Breast epithelium (tissue), 3 donors: ENCODE measurements around the gene ANKRD23.

Source experiments
- CTCF ChIP-seq, 3 donors: fragments of 450-650 bp; IDR thresholded peaks; one replicate each; pipeline ENCODE4 v1.5.1; 2016 to 2017; ENCODE audit warnings: antibody characterized with exemption in 3 of 3, mild to moderate bottlenecking in 3 of 3, moderate library complexity in 3 of 3
- POLR2A ChIP-seq: fragments of 450-650 bp; IDR thresholded peaks from one replicate; pipeline ENCODE4 v1.6.1; 2016; ENCODE audit warnings: antibody characterized with exemption, mild to moderate bottlenecking, moderate library complexity
- POLR2AphosphoS5 ChIP-seq, 3 donors: sonication (generic); formaldehyde crosslinking; IDR thresholded peaks; one replicate each; pipeline ENCODE4 v1.6.1; 2017; ENCODE audit warnings: antibody characterized with exemption in 3 of 3

DNA sequence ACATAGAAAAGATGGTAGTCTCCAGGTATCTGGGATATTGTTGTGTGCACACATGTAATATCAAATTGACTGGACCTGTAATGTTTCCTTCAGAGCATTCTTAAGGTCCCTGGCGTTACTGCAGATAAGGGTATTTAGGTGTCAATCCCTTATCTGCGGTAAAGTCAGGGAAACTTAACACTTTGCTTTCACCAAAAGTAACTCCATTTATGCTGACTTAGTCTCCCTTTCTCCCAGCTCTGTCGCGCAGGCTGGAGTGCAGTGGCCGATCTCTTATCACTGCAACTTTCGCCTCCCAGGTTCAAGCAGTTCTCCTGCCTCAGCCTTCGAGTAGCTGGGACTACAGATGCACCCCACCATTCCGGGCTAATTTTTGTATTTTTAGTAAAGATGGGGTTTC is 25.9 kb downstream of the ANKRD23 start:
- no peak for TF ChIP-seq CTCF (IDR thresholded peaks at IDR 0.05)
- no peak for TF ChIP-seq POLR2AphosphoS5 (IDR thresholded peaks at IDR 0.05)
- no peak for TF ChIP-seq POLR2A
